Frontal cortex (tissue), 4 donors: ENCODE results near the gene SOBP. TPM values are rescaled to one million over a fixed set of nuclear protein-coding genes. Genes with fewer than 3 reads are reported as not detected.

ENCODE experiments used
- DNase-seq, 2 donors: peaks; one replicate each; pipeline ENCODE4 v3.0.0; 2012; ENCODE audit warnings: low spot score in 2 of 2
- FAIRE-seq: peaks from 2 replicates; lab custom pipeline; 2012; peaks lifted over from hg19 to GRCh38; lab: Jason Lieb, UNC
- total RNA-seq: library from RNA; depleted of rRNA; stranded (reverse); fragments of >200 nt; gene quantifications from one replicate; pipeline ENCODE4 v1.2.3, GENCODE V29; 2014
- donor health status: control.
- donor health status: control.
- donor health status: control.

SOBP gene
- total RNA-seq, 1 donor from 2014 or later, result 42.4 TPM

GRCh38 chr6:107666981-107667601, 177.2 kb downstream of the SOBP start:
- FAIRE-seq, result no peak

GRCh38 chr6:107667790-107668189, 177.9 kb downstream of the SOBP start:
- FAIRE-seq, result no peak

More at GRCh38 chr6:107666981-107667601, 177.2 kb downstream of the SOBP start:
- no peak for DNase-seq

GRCh38 chr6:107668743-107669474, 179.0 kb downstream of the SOBP start:
- DNase-seq (no peak), FAIRE-seq (no peak)

More at GRCh38 chr6:107667790-107668189, 177.9 kb downstream of the SOBP start:
- DNase-seq, result no peak

- DNase-seq (peak; percentile 20 to 45), FAIRE-seq (no peak)
These were observed 180.9 kb downstream of the SOBP start for GRCh38 chr6:107670792-107671199.

- DNase-seq, result no peak
- no peak for FAIRE-seq
These were observed 183.2 kb downstream of the SOBP start for GRCh38 chr6:107673076-107673494.

GRCh38 chr6:107674995-107675738, 185.2 kb downstream of the SOBP start:
- FAIRE-seq (no peak), DNase-seq (peak; percentile 40 to 78)

- DNase-seq, result no peak
- FAIRE-seq, result no peak
These were observed 186.1 kb downstream of the SOBP start for GRCh38 chr6:107676042-107676441.

GRCh38 chr6:107677399-107677798, 187.5 kb downstream of the SOBP start:
- DNase-seq, result no peak
- no peak for FAIRE-seq

- FAIRE-seq, result no peak
- DNase-seq, result no peak
These were observed 189.5 kb downstream of the SOBP start for GRCh38 chr6:107679457-107679856.

GRCh38 chr6:107682721-107683120, 192.8 kb downstream of the SOBP start:
- no peak for FAIRE-seq

GRCh38 chr6:107683183-107683582, 193.3 kb downstream of the SOBP start:
- no peak for FAIRE-seq
- DNase-seq, result no peak

More at GRCh38 chr6:107682721-107683120, 192.8 kb downstream of the SOBP start:
- no peak for DNase-seq

GRCh38 chr6:107684996-107685395, 195.1 kb downstream of the SOBP start:
- DNase-seq, result no peak
- no peak for FAIRE-seq

GRCh38 chr6:107689190-107689589, 199.3 kb downstream of the SOBP start:
- DNase-seq (no peak), FAIRE-seq (no peak)

GRCh38 chr6:107689951-107690642, 200.2 kb downstream of the SOBP start:
- FAIRE-seq (no peak), DNase-seq (no peak)

GRCh38 chr6:107690643-107691061, 200.7 kb downstream of the SOBP start:
- FAIRE-seq (no peak), DNase-seq (no peak)

GRCh38 chr6:107691062-107691751, 201.3 kb downstream of the SOBP start:
- no peak for FAIRE-seq
- DNase-seq, result no peak

GRCh38 chr6:107692351-107692750, 202.4 kb downstream of the SOBP start:
- no peak for FAIRE-seq
- no peak for DNase-seq

GRCh38 chr6:107695061-107695720, 205.3 kb downstream of the SOBP start:
- DNase-seq (no peak), FAIRE-seq (no peak)

- FAIRE-seq (no peak), DNase-seq (no peak)
These were observed 207.8 kb downstream of the SOBP start for GRCh38 chr6:107697682-107698081.
